Activated CD8-positive, alpha-beta T cell treated with anti-CD3 and anti-CD28 coated beads for 36 hours (primary cell): ENCODE data around the gene C10orf71. TPM values are rescaled to one million over a fixed set of nuclear protein-coding genes. Genes with fewer than 3 reads are reported as not detected.
A peak's percentile ranks its signal among the peaks of the same experiment; 100 is the strongest.

ENCODE experiments used
- ATAC-seq: fragments of 200-7000 bp; cut with Tn5 transposase; one replicate; pipeline ENCODE4 v1.10.0; 2021; ENCODE audit warnings: mild to moderate bottlenecking, moderate library complexity
- CTCF ChIA-PET: fragments of 350-600 bp; sonication (Branson Sonifier 250); formaldehyde crosslinking; loops from one replicate; lab custom pipeline; 2021; ENCODE audit warnings: antibody characterized with exemption; lab: Charles Lee
- POLR2A ChIA-PET: fragments of 350-600 bp; sonication (Branson Sonifier 250); formaldehyde crosslinking; loops from one replicate; lab custom pipeline; 2021; ENCODE audit warnings: antibody characterized with exemption; lab: Charles Lee
- DNase-seq: peaks from one replicate; pipeline ENCODE4 v3.0.0-alpha.2; 2020
- H3K27ac Mint-ChIP-seq: one replicate; pipeline ENCODE4 v1.8.0; 2021; ENCODE audit warnings: mild to moderate bottlenecking, mixed read lengths
- H3K27me3 Mint-ChIP-seq: one replicate; pipeline ENCODE4 v1.8.0; 2021; ENCODE audit warnings: mixed read lengths
- H3K36me3 Mint-ChIP-seq: one replicate; pipeline ENCODE4 v1.8.0; 2021; ENCODE audit warnings: low read depth, mixed read lengths
- H3K4me1 Mint-ChIP-seq: one replicate; pipeline ENCODE4 v1.8.0; 2021; ENCODE audit warnings: low read depth, mixed read lengths
- H3K4me3 Mint-ChIP-seq: one replicate; pipeline ENCODE4 v1.8.0; 2021; ENCODE audit warnings: mild to moderate bottlenecking, moderate library complexity, mixed read lengths
- H3K9me3 Mint-ChIP-seq: one replicate; pipeline ENCODE4 v1.8.0; 2021; ENCODE audit warnings: mixed read lengths
- CTCF ChIP-seq: fragments of 200-600 bp; IDR thresholded peaks from one replicate; pipeline ENCODE4 v1.8.0; 2022; ENCODE audit warnings: antibody characterized with exemption, mild to moderate bottlenecking
- intact Hi-C: fragments of 100-400 bp; cut with micrococcal nuclease; formaldehyde crosslinking; loops from one replicate; pipeline ENCODE4 v1.10.0; 2022
- total RNA-seq, 2 experiments: library from RNA; stranded (reverse); gene quantifications; one replicate each; pipeline ENCODE4 v1.2.3, GENCODE V29; 2021

The C10orf71 gene, protein sequence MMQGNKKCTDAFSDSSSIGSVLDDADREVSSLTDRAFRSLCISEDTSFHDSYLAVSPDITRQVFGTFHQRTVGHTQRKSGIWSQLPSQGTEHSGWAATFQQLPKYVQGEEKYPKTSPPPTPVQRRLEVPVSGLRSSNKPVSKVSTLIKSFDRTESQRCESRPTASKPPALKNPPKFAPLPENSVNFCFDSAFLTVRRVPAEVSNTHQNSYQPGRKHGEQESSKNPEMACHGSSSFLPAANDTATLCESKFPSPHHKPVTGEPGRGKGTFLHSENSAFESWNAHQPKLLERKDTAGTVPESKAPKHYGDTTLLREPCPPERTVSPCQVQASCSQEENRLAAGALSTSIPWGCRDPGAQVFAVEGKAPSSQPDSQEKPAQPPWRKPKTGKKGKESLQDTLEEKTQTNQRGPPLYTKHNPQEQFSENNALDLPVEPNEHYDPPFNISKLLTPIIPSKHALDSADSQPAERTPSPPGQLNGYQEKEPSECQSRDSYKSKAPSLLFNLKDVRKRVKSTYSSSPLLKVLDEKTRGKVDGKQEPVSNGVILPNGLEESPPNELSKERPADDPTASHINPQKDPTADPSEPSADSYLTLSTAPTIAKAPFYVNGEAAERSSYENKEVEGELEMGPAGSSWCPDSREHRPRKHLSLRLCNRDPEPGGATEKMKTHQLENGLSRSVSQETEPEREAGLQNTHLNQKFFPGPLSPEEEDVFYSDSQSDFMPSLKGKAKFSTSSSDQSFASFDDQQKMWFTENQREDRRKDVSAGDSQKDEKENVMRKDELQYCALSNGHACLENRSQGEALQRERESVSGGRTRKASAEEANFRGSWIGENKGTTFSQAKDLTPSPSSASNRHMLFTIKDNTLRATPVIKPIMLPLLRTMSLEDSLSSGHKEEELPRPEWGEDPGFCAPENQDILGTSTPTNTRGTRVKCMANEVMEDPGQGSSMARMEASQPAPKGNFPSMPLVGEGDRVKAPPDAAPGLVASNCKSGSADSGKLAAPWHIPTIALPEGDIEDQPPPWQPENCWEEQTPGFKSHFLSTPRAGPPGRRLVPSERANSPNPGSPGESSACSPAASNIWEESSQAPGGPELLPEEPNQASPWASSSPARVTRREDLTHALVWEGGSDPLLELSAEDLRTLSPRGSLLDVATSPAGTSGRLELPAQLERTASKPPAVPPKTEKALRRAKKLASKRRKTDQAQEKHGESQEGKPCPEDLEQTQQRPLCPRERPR (N-terminal part only)
- not detected for total RNA-seq

GRCh38 chr10:49298983-49299815, at the start of gene C10orf71:
TSS of gene C10orf71 (plus strand) at chr10:49299170. CDS start at chr10:49322546, 23,376 bp downstream.
- ChIA-PET POLR2A (interaction anchor here (0.7 kb wide), 1 partner anchor 940 kb away, joined by 3 read pairs; no protein-coding TSS in a partner anchor), CTCF (no interaction called here)
- Mint-ChIP-seq H3K36me3 (no peaks in the 10 kb centered on the region), H3K4me1 (no peaks in the 10 kb centered on the region), H3K27ac (no peak within 1 kb of the TSS), H3K9me3 (no peaks in the 10 kb centered on the region), H3K27me3 (no peaks in the 10 kb centered on the region), H3K4me3 (no peak within 1 kb of the TSS)
- ATAC-seq (no peak), DNase-seq (no peak)
- intact Hi-C loops: no loop called here
- no peak for TF ChIP-seq CTCF

- ATAC-seq (no peak), DNase-seq (no peak)
- Mint-ChIP-seq H3K4me3 (no peak overlapping the region), H3K36me3 (no peaks in the 10 kb centered on the region), H3K27me3 (no peaks in the 10 kb centered on the region), H3K4me1 (no peaks in the 10 kb centered on the region), H3K9me3 (peaks cover 6% of the 10 kb centered on the region), H3K27ac (no peak overlapping the region)
- POLR2A ChIA-PET: no interaction called here
- no peak for TF ChIP-seq CTCF
- intact Hi-C loops: no loop called here
- CTCF ChIA-PET: interaction anchor here (1.2 kb wide), 1 partner anchor 155 kb away, joined by 4 read pairs; no protein-coding TSS in a partner anchor
These were observed 46.5 kb upstream of the C10orf71 start for GRCh38 chr10:49252313-49253034.

- Mint-ChIP-seq H3K9me3 (peaks cover 3% of the 10 kb centered on the region), H3K27ac (no peak overlapping the region), H3K4me3 (no peak overlapping the region), H3K4me1 (no peaks in the 10 kb centered on the region), H3K36me3 (no peaks in the 10 kb centered on the region), H3K27me3 (no peaks in the 10 kb centered on the region)
- DNase-seq (no peak), ATAC-seq (peak; percentile 37)
- no peak for TF ChIP-seq CTCF
- POLR2A ChIA-PET: no interaction called here
- CTCF ChIA-PET: interaction anchor here (1.2 kb wide), 1 partner anchor 154 kb away, joined by 4 read pairs; no protein-coding TSS in a partner anchor
- intact Hi-C loops: no loop called here
These were observed 45.5 kb upstream of the C10orf71 start for GRCh38 chr10:49253340-49253906.

GRCh38 chr10:49254150-49254549, 44.8 kb upstream of the C10orf71 start:
- TF ChIP-seq CTCF: no peak
- Mint-ChIP-seq H3K36me3 (no peaks in the 10 kb centered on the region), H3K27ac (no peak overlapping the region), H3K27me3 (no peaks in the 10 kb centered on the region), H3K9me3 (peaks cover 3% of the 10 kb centered on the region), H3K4me3 (no peak overlapping the region), H3K4me1 (no peaks in the 10 kb centered on the region)
- ATAC-seq (no peak), DNase-seq (no peak)
- ChIA-PET POLR2A (no interaction called here), CTCF (no interaction called here)
- intact Hi-C loops: no loop called here
